GM21367 (cell line): ENCODE data around the gene R3HCC1L.

ENCODE experiments used
- ATAC-seq: cut with Tn5 transposase; IDR thresholded peaks from one replicate; pipeline ENCODE4 v1.9.1; 2021; ENCODE audit not compliant: unreplicated experiment

Gene R3HCC1L

GRCh38 chr10:98257198-98257597, 122.7 kb downstream of the R3HCC1L start:
- ATAC-seq: no peak

- ATAC-seq: no peak
Measured at GRCh38 chr10:98257961-98258360, 123.5 kb downstream of the R3HCC1L start.

GRCh38 chr10:98258683-98259454, 124.4 kb downstream of the R3HCC1L start:
- no peak for ATAC-seq

GRCh38 chr10:98259606-98260315, 125.3 kb downstream of the R3HCC1L start:
- ATAC-seq: no peak

GRCh38 chr10:98260350-98260749, 125.9 kb downstream of the R3HCC1L start:
- ATAC-seq: no peak

- ATAC-seq: no peak
Measured at GRCh38 chr10:98260752-98261151, 126.3 kb downstream of the R3HCC1L start.

- no peak for ATAC-seq
Measured at GRCh38 chr10:98261436-98262277, 127.2 kb downstream of the R3HCC1L start.

- ATAC-seq: no peak
Measured at GRCh38 chr10:98262571-98262970, 128.1 kb downstream of the R3HCC1L start.

GRCh38 chr10:98263088-98263487, 128.6 kb downstream of the R3HCC1L start:
- ATAC-seq: no peak

GRCh38 chr10:98264378-98265065, 130.1 kb downstream of the R3HCC1L start:
- no peak for ATAC-seq

- no peak for ATAC-seq
Measured at GRCh38 chr10:98265403-98266378, 131.2 kb downstream of the R3HCC1L start.

- ATAC-seq: no peak
Measured at GRCh38 chr10:98266647-98267046, 132.2 kb downstream of the R3HCC1L start.

- no peak for ATAC-seq
Measured at GRCh38 chr10:98267069-98267893, 132.8 kb downstream of the R3HCC1L start.

GRCh38 chr10:98267894-98268693, 133.6 kb downstream of the R3HCC1L start, which contains the start of gene LOXL4:
LOXL4 (minus strand) TSS chr10:98268194; CDS start chr10:98263019, 5,175 bp downstream.
- ATAC-seq: no peak

- ATAC-seq: no peak
Measured at GRCh38 chr10:98268694-98269431, 134.4 kb downstream of the R3HCC1L start.

GRCh38 chr10:98269435-98269912, 135.0 kb downstream of the R3HCC1L start:
- no peak for ATAC-seq

GRCh38 chr10:98270073-98270740, 135.8 kb downstream of the R3HCC1L start:
- no peak for ATAC-seq
